GM12878 (cell line): Measurements from ENCODE around the gene DENND1A. TPM values are rescaled to one million over a fixed set of nuclear protein-coding genes. Genes with fewer than 3 reads are reported as not detected.
"Not testable (repeated sequence)": the region's sequence is repeated elsewhere in the genome, so short reads cannot be mapped to it uniquely, and the experiment has no call there.

ENCODE experiments used
- ATAC-seq: fragments of 200-7000 bp; cut with Tn5 transposase; 3 replicates; pipeline ENCODE4 v1.9.1; 2020; ENCODE audit warnings: mild to moderate bottlenecking, moderate library complexity
- BruUV-seq: library from RNA; stranded (reverse); fragments of 400-500 nt; replicated peaks from 2 replicates; lab custom pipeline; 2021; lab: Mats Ljungman, UMichigan
- CTCF ChIA-PET: fragments of 300-600 bp; sonication (Branson Sonifier 250); formaldehyde crosslinking; extraction: SDS; loops from one replicate; lab custom pipeline; 2021; ENCODE audit warnings: inconsistent platforms; lab: Yijun Ruan, JAX
- POLR2A ChIA-PET: fragments of 350-600 bp; formaldehyde crosslinking; extraction: SDS; loops from one replicate; lab custom pipeline; 2021; ENCODE audit warnings: inconsistent platforms; lab: Charles Lee
- RAD21 ChIA-PET: fragments of 300-600 bp; sonication (Branson Sonifier 250); formaldehyde crosslinking; loops from one replicate; lab custom pipeline; 2023; ENCODE audit warnings: antibody characterized with exemption; ENCODE audit not compliant: unreplicated experiment; lab: Charles Lee
- SMC1A ChIA-PET: fragments of 300-600 bp; sonication (Branson Sonifier 250); formaldehyde crosslinking; loops from one replicate; lab custom pipeline; 2023; ENCODE audit not compliant: unreplicated experiment, uncharacterized antibody; lab: Charles Lee
- DNase-seq: peaks from one replicate; pipeline ENCODE4 v3.0.0-alpha.2; 2011; ENCODE audit warnings: low read depth, low spot score
- FAIRE-seq: peaks from 3 replicates; lab custom pipeline; 2011; peaks lifted over from hg19 to GRCh38; lab: Jason Lieb, UNC
- H2AFZ ChIP-seq: 2 replicates; pipeline ENCODE4 v1.6.0; 2011; ENCODE audit warnings: low read depth, low read length, control low read depth; ENCODE audit not compliant: control insufficient read depth
- H3K27ac ChIP-seq: 2 replicates; pipeline ENCODE4 v1.5.1; 2011; ENCODE audit warnings: control low read depth; ENCODE audit not compliant: control insufficient read depth, insufficient read depth
- H3K27me3 ChIP-seq, 2 experiments: replicated peaks in 1 of 2; 2 replicates each; pipeline versions ENCODE4 v1.6.0 to v1.6.1; 2011; ENCODE audit warnings: low read length in 1 of 2; ENCODE audit not compliant: control insufficient read depth in 2 of 2, insufficient read depth in 2 of 2
- H3K36me3 ChIP-seq, 2 experiments: 2 replicates each; pipeline ENCODE4 v1.5.1; 2011; ENCODE audit warnings: low read length in 1 of 2; ENCODE audit not compliant: control insufficient read depth in 2 of 2, insufficient read depth in 2 of 2
- H3K4me1 ChIP-seq: 2 replicates; pipeline ENCODE4 v1.6.1; 2011; ENCODE audit warnings: mild to moderate bottlenecking, low read length, moderate library complexity, mixed read lengths; ENCODE audit not compliant: control insufficient read depth, insufficient read depth
- H3K4me2 ChIP-seq: 2 replicates; pipeline ENCODE4 v1.6.0; 2011; ENCODE audit warnings: control low read depth; ENCODE audit not compliant: control insufficient read depth, insufficient read depth
- H3K4me3 ChIP-seq: fragments of 200-600 bp; sonication (generic); 2 replicates; pipeline ENCODE4 v1.5.1; 2016
- H3K79me2 ChIP-seq: 2 replicates; pipeline ENCODE4 v1.6.0; 2011; ENCODE audit warnings: low read length; ENCODE audit not compliant: control insufficient read depth, insufficient read depth
- H3K9ac ChIP-seq: 2 replicates; pipeline ENCODE4 v1.8.0; 2011; ENCODE audit warnings: low read length, control low read depth, mixed read lengths; ENCODE audit not compliant: control insufficient read depth, insufficient read depth
- H3K9me3 ChIP-seq: replicated peaks from 3 replicates; pipeline ENCODE4 v1.5.1; 2011; ENCODE audit warnings: mild to moderate bottlenecking, low read length; ENCODE audit not compliant: control insufficient read depth, insufficient read depth
- H4K20me1 ChIP-seq: 2 replicates; pipeline ENCODE4 v1.6.0; 2011; ENCODE audit not compliant: control insufficient read depth, insufficient read depth
- BACH1 ChIP-seq: fragments of 450-650 bp; IDR thresholded peaks from 2 replicates; pipeline ENCODE4 v1.6.1; 2017; ENCODE audit warnings: mild to moderate bottlenecking, borderline replicate concordance
- CREB1 ChIP-seq: IDR thresholded peaks from 2 replicates; pipeline ENCODE4 v1.6.1; 2012; ENCODE audit warnings: low read depth, mild to moderate bottlenecking, inconsistent platforms
- FOXM1 ChIP-seq: IDR thresholded peaks from 2 replicates; pipeline ENCODE4 v1.6.1; 2012; ENCODE audit warnings: low read depth, mild to moderate bottlenecking, inconsistent platforms, low read length, moderate library complexity
- TCF3 ChIP-seq: IDR thresholded peaks from 2 replicates; pipeline ENCODE4 v1.6.1; 2012; ENCODE audit warnings: low read depth, mild to moderate bottlenecking, low read length, borderline replicate concordance; ENCODE audit not compliant: insufficient read depth
- YBX1 ChIP-seq: fragments of 450-650 bp; IDR thresholded peaks from 2 replicates; pipeline ENCODE4 v1.6.1; 2016; ENCODE audit warnings: antibody characterized with exemption
- ZBTB11 ChIP-seq: fragments of 450-650 bp; formaldehyde crosslinking; IDR thresholded peaks from 2 replicates; pipeline ENCODE4 v1.5.0; 2022; ENCODE audit warnings: mild to moderate bottlenecking, missing genetic modification characterization
- ZBTB40 ChIP-seq: fragments of 450-650 bp; IDR thresholded peaks from 2 replicates; pipeline ENCODE4 v1.6.1; 2016; ENCODE audit warnings: mild to moderate bottlenecking, moderate library complexity, borderline replicate concordance
- ZNF384 ChIP-seq: IDR thresholded peaks from 2 replicates; pipeline ENCODE4 v1.6.1; 2012; ENCODE audit warnings: low read depth, mild to moderate bottlenecking, low read length, improper control_type of control experiment, borderline replicate concordance
- WGBS: methylation state at CpG from one replicate; pipeline ENCODE4 v1.1.6; 2016; ENCODE audit warnings: low lambda C conversion rate; ENCODE audit not compliant: insufficient replicate concordance, insufficient coverage; ENCODE audit errors: missing lambda C conversion rate; 5-methylcytosine and 5-hydroxymethylcytosine counted together
- in situ Hi-C: fragments of 300-500 bp; cut with MboI; formaldehyde crosslinking; loops from 9 replicates; pipeline ENCODE4 v1.14.3; 2018; ENCODE audit warnings: mixed read lengths
- intact Hi-C: fragments of 100-400 bp; cut with micrococcal nuclease; formaldehyde crosslinking; loops from one replicate; pipeline ENCODE4 v1.14.2; 2022; ENCODE audit not compliant: unreplicated experiment
- polyA plus RNA-seq, 11 experiments: library from polyadenylated mRNA; depleted of rRNA in 4 of 11; unstranded in 6 of 11; stranded (reverse) in 5 of 11; fragments of >200 nt; fragmentation: Nextera tagmentation in 4 of 11; fragmentation: Illumina TruSeq in 1 of 11; extraction: Ambion mirVana in 4 of 11; extraction: Trizol in 1 of 11; gene quantifications; 1 replicate in 1 of 11; 2 replicates in 10 of 11; pipeline versions ENCODE4 v1.2.1 to v1.2.3, GENCODE V29; 2011 to 2016; ENCODE audit warnings: inconsistent platforms in 2 of 11, missing spikeins in 2 of 11, low read depth in 1 of 11
- total RNA-seq, 4 experiments: library from RNA; depleted of rRNA in 3 of 4; stranded (reverse); fragments of >200 nt in 3 of 4; fragmentation: Illumina TruSeq in 1 of 4; extraction: Trizol in 1 of 4; gene quantifications; 2 replicates each; pipeline versions ENCODE4 v1.2.1 to v1.2.3, GENCODE V29; 2013 to 2021

Gene DENND1A
- total and polyA plus RNA-seq, 10 of the 15 experiments (the other 5 are each of a cell fraction or from before 2014, with no cell fraction given), result 14.1 to 48.6 (median 35.2) TPM

- H4K20me1 ChIP-seq, ATAC-seq, H3K4me3 ChIP-seq, H3K27me3 ChIP-seq, DNase-seq, H3K27ac ChIP-seq, FAIRE-seq, H3K79me2 ChIP-seq, POLR2A ChIA-PET, BruUV-seq, H3K9ac ChIP-seq, H2AFZ ChIP-seq, H3K9me3 ChIP-seq, in situ Hi-C loops, H3K4me1 ChIP-seq, H3K36me3 ChIP-seq, H3K4me2 ChIP-seq: not testable (repeated sequence)
- SMC1A ChIA-PET, result interaction anchor here (5.4 kb wide), 1 partner anchor 95 kb away, joined by 30 read pairs; no protein-coding TSS in a partner anchor
- RAD21 ChIA-PET, result interaction anchor here (1.2 kb wide), 1 partner anchor 96 kb away, joined by 4 read pairs; no protein-coding TSS in a partner anchor
- CTCF ChIA-PET, result interaction anchor here (1.4 kb wide), 1 partner anchor 9 kb away, joined by 3 read pairs; no protein-coding TSS in a partner anchor
- WGBS, result 87% methylated on average over 8 of the region's 8 CpGs
- intact Hi-C loops, result loop anchor here (5.0 kb wide), 1 partner anchor 402 kb away; no protein-coding TSS in a partner anchor
Measured at GRCh38 chr9:123944464-123944863, 14.5 kb upstream of the DENND1A start.

- Histone ChIP-seq H4K20me1 (no peaks in the 10 kb centered on the region), H3K4me2 (no peak overlapping the region), H3K79me2 (no peaks in the 10 kb centered on the region), H3K4me3 (no peak overlapping the region), H3K36me3 (no peaks in the 10 kb centered on the region), H3K9me3 (no peaks in the 10 kb centered on the region; the same call in 2 of the 3 replicates), H3K27ac (no peak overlapping the region), H3K9ac (no peak overlapping the region), H2AFZ (no peak overlapping the region), H3K4me1 (no peaks in the 10 kb centered on the region), H3K27me3 (no peaks in the 10 kb centered on the region)
- DNase-seq (no peak), FAIRE-seq (no peak), ATAC-seq (no peak)
- ChIA-PET CTCF (interaction anchor here (0.6 to 1.4 kb wide), 6 partner anchors 10 to 408 kb away, joined by 3 to 5 read pairs (median 3); no protein-coding TSS in a partner anchor), POLR2A (interaction anchor here (0.6 kb wide), 2 partner anchors 427 to 823 kb away, joined by 3 to 4 read pairs; no protein-coding TSS in a partner anchor), SMC1A (interaction anchor here (0.6 to 5.4 kb wide), 6 partner anchors 24 to 217 kb away, joined by 3 to 30 read pairs (median 4); no protein-coding TSS in a partner anchor), RAD21 (interaction anchor here (0.7 to 1.4 kb wide), 3 partner anchors 10 to 97 kb away, joined by 3 to 10 read pairs (median 4); no protein-coding TSS in a partner anchor)
- BruUV-seq, result no TSS peak
- in situ Hi-C loops (no loop called here), intact Hi-C loops (loop anchor here (5.0 kb wide), 1 partner anchor 401 kb away; no protein-coding TSS in a partner anchor)
- WGBS, result 33% methylated on average over 2 of the region's 2 CpGs
- no peak for TF ChIP-seq FOXM1
- no peak for TF ChIP-seq TCF3
- TF ChIP-seq ZBTB11, result no peak
- no peak for TF ChIP-seq ZNF384
- TF ChIP-seq ZBTB40, result no peak
- TF ChIP-seq BACH1, result no peak
- TF ChIP-seq CREB1, result no peak
- TF ChIP-seq YBX1, result no peak
Measured at GRCh38 chr9:123943671-123944070, 13.7 kb upstream of the DENND1A start.
